Measurements from ENCODE around the gene RGS19.

RGS19 gene

DNA sequence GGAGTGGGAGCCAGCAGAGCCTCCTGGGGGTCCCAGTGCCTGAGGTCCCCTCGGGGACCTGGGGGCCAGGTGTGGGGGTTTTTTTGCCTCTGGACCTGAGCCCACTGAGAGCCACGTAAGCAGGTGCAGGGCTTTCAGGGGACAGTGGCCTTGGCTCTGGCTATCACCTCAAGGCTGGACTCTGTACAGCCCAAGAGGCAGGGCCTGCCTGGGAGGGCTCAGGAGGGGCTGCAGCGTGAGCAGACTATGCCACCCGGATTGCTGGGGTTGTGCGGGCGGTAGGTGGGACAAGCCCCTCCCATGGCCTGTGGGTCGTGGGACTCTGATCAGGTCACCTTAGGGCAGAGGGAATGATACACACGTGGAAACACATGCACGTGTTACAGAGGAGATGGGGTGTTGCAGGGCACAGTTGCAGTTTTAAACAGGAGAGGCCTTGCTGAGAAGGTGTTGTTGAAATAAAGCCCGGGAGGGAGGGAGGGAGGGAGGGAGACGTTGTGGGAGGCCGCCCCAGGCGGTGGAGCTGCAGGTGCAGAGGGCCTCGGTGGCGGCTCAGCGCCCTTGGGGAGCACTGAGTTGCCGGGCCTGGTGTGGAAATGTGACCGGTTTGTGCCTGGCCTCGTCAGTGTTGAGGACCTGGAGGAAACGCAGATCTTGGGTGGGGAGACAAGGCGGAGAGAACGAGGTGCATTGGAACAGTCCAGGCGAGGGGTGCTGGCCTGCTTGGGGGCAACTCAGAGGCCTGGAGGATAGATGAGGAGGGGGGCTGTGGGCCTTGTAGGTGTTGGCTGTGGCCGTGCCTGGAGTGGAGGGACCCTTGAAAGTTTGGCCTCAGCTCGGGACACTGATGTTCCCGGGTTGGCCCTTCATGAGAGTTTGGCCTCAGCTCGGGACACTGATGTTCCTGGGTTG is 14.0 kb downstream of the RGS19 start:
- in situ Hi-C loops (cut with MboI; ENCODE audit: low sequenced_read_pairs): no loop called here

DNA sequence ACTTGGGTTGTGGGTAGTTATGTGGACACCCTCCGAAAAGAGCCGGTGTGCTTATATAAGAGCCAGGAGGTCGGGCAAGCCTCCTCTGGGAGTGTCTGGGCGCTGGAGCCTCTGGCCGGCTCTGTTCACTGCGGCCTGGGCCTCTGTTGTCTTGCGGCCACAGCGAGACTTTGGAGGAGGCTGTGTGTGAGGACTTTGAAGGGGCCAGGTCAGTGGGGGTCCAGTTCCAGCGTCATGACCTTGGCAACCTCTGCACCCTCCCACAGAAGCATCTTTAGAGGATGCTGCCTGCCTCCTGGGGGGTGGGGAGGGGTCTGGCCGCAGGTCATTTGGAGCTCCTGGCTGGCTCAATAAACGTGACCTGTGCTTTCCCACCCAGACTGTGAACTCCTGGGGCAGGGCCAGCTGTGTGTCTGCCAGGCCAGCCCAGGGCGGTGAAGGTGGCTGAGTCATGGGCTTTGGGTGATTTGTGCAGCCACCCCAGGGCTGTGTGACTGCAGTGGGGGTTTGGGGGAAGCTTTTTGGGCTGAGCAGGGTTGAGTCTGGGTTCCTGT is 15.1 kb downstream of the RGS19 start:
- in situ Hi-C loops (cut with MboI; ENCODE audit: low sequenced_read_pairs): no loop called here

DNA sequence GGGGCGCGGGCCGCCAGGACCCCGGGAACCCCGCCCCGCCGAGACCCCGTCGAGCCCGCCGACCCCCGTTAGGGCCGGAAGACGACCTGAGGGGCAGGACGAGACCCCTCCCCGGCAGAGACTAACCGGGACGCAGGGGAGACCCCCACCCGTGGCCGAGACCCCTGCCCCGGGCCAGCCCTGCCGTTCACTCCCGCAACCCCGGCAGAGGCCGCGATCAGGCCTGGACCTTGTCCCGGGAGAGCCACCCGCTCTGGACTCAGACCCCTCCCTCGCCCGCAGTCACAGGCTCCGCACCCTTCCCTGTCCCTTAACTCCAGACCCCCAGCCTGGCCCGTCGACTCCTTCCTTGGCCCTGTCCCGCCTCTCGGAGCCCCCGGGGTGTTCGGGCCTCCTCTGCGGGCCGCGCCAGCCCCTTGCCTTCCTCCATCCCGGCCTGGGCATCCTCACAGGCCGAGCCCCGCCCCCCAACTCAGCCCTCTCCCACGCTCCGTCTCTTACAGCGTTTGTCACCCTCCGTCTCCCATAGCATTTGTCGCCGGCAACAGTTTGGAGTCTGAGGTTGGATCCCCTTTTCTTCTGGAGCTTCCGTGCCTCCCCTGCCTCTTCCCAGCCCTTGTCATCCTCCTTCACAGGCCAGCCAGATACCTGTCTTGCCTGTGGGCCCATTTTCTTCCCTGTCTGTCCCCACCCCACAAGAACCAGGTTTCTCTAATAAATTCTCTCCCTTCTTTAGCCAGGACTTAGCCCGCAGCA is 15.8 kb downstream of the RGS19 start:
- in situ Hi-C loops (cut with MboI; ENCODE audit: low sequenced_read_pairs): no loop called here

DNA sequence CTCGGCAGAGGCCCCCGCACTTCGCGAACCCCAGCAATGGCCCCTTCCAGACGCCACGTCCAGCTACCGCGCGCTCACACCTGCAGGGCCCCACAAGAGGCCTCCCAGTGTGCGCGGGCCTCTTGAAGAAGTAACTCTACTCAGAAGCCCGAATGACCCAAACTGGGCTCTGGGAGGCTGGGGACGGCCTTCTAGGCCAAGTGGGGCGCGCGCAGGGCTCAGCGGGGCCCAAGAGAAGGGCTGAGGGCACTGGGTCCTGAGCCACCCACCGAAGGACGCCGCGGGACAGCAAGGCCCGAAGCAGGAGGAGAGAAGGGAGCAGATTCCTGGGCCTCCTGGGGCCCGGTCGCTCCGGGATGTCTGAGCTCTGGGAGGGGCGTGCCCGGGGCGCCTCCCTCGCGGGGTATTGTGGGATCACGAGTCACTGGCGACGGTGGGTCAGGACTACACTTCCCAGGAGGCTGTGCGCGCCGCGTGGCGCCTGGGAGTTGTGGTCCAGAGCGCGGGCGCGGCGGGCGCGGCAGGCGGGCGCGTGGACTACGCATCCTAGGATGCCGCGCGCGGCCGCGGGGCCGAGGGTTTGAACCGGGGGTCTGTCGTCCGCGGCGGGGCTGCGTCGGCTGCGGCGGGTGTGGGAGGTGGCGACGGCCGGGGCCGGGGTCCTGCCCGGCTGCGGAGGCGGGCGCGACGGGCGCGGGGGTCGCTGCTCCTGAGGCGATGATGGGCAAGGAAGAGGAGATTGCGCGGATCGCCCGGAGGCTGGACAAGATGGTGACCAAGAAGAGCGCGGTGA is 16.5 kb downstream of the RGS19 start, which contains the start of gene TCEA2:
TCEA2 (plus strand) TSS at position 603 of the 793 bp plus-strand sequence; CDS start at position 718, 115 bp downstream.
- in situ Hi-C loops (cut with MboI; ENCODE audit: low sequenced_read_pairs): no loop called here

DNA sequence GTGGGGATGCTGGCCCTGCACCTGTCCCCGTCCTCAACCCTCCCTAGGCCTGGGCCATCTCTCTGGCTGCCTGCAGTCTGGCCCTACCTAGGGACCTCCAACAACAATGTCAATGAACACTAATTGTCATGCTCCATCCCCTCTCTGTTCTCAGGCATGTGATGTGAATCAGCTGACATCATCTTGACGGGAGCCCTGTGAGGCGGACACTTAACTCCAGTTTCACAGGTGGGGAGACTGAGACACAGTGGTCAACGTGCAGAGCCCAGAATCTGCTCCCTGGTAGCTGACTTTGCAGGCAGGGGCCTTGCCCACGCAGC is 17.1 kb downstream of the RGS19 start:
- in situ Hi-C loops (cut with MboI; ENCODE audit: low sequenced_read_pairs): no loop called here

DNA sequence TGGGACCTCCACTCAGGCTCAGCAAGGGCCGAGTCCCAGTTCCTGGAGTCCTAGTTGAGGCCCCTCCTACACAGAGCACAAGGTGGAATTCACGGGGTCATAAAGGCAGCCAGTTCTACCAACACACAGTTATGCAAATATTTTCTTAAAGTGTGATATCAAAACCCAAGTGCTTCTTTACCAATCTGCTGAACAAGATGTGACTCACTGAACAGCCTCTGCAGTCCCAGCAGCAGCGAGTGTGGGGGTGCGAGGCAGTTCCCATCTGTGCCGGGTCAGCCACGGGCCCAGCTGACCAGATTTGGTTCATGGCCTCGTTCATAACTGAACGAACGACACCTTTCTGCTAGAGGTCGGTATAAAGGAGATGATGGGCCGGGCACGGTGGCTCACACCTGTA is 20.8 kb downstream of the RGS19 start:
- in situ Hi-C loops (cut with MboI; ENCODE audit: low sequenced_read_pairs): no loop called here

DNA sequence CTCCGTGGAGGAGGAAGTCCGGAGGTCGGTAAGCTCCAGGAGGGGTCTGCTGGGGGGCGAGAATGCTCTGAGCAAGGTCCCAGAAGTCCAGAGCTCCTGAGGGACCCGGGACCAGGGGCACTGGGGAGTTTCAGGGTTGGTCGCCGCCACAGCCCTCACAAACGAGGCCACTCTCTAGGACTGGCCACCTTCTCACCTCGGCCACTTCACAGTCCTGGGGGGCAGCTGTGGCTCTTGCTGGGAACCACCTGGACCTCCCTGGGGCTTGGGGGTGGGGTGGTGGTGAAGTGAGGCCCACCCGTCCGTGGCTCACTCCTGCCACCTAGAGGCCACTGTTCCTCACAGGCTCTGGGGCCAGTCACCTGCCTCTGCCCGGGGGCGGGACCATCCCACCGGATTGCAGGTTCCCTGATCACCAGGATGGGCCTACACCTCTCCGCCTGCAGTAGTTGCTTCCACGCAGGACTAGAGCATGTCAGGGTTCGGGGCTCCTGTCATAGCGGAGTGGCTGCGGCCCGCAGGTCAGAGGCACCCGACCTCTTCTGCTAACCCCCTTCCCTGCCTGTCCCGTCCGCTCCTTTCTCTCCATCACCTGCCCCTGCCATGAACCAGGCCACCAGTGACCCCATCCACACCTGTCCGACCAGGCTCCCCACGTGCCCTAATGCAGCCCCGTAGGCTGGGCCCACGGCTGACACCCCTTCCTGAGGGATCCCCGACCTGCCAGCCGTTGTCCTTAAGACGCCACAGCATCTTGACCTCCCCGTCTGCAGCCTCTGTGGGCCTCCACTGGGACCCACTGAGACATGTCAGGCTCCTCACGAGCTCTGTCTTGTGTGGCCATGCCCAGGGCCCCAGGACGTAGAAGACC is 21.5 kb downstream of the RGS19 start:
- in situ Hi-C loops (cut with MboI; ENCODE audit: low sequenced_read_pairs): no loop called here

DNA sequence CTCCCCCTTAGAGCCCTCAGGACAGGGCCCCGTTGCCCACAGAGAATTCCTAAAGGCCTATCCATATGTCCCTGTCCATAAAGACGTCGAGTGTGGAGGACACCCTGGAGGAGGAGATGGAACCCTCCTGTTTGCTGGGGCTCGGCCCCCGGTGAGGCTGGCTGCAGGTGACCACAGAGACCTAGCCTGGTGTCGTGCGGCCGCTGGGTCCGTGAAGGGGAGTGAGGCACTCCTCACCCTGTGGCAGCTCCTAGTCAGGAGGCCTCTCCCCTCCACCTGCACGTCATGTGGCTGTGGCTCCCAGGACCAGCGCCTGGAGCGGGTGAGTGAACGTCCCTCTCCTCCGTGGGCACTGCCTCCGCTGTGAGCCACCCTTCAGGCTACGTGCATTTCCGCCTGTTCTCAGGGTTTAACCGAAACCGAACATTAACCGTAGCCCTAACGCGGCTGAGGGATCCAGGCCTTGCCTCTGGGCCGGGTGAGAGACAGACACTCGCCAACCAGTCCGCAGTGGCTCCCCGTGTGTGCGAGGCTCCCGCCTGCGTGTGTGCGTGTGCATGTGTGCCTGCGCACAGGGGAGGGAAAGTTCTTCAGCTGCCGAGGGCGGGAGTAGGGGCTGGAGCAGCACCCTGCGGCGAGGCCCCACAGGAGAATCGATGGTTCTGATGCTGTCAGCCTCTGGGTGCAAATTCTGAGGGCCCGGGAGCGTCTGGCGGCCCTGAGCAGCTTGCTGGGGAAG is 22.3 kb downstream of the RGS19 start:
- in situ Hi-C loops (cut with MboI; ENCODE audit: low sequenced_read_pairs): no loop called here

DNA sequence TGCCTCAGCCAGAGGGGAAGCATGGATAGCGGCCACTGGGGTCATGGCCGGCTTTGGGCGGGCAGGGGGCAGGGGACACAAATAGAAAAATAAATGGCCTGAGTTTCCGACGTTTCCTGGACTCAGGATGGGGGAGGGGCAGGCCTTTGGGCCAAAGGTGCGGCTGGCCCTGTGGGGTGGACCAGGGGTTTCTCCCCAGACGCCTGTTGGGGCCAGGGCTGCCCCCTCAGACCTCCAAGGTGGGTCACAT is 22.8 kb downstream of the RGS19 start:
- in situ Hi-C loops (cut with MboI; ENCODE audit: low sequenced_read_pairs): no loop called here

DNA sequence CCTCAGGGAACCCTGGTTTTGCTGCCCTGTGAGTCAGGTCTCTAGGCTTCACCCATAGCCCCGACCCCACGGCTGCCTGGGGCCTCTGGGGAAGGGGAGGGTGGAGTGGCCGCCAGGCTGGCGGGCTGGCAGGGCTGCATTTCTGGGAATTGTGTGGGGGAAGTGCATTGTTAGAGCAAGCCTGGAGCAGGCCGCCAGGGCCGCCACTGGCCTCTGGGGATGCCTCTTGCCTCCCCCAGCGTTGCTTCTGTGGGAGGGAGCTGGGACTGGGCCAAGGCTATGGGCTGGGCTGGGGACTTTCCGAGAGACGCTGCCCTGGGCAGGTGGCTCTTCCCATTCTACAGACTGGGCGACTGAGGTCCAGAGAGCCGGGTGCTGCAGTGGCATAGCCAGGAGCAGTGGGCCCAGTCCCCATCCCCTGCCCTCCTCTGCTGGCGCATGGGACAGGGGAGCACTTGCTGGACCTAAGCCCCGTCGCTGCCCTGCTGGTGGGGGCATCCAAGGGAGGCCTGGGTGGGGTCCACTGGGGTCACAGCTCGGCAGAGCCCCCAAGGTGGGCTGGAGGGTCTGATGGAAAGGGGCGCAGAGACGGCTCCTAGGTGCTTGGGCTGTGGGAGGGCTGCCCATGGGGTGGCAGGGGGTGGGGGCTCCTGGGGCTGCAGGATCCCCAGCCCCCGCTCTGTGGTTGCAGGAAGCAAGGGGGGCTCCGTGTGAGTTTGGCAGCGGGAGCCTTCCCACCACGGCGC is 23.3 kb downstream of the RGS19 start:
- in situ Hi-C loops (cut with MboI; ENCODE audit: low sequenced_read_pairs): no loop called here

DNA sequence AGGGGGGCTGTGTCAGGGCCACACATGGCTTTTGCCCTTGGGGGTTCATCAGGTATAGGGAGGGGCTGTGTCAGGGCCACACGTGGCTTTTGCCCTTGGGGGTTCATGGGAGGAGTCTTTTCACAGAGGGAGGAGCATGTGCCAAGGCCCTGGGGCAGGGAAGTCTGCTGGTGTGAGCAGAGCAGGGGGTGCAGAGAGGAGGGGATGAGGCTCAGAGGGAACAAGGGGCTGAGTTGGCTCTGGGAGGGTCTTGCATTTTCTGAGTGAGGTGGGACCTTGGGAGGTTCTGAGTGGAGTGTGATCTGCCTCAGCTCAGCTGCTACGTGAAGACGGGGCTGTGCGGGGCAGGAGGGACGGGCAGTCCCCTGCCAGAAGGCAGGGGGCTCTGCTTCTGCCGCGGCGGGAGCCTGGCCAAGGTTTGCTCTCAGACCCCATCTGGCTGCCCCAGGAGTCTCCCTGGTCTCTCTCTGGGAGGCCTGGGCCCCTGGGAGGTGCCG is 23.9 kb downstream of the RGS19 start:
- in situ Hi-C loops (cut with MboI; ENCODE audit: low sequenced_read_pairs): no loop called here

DNA sequence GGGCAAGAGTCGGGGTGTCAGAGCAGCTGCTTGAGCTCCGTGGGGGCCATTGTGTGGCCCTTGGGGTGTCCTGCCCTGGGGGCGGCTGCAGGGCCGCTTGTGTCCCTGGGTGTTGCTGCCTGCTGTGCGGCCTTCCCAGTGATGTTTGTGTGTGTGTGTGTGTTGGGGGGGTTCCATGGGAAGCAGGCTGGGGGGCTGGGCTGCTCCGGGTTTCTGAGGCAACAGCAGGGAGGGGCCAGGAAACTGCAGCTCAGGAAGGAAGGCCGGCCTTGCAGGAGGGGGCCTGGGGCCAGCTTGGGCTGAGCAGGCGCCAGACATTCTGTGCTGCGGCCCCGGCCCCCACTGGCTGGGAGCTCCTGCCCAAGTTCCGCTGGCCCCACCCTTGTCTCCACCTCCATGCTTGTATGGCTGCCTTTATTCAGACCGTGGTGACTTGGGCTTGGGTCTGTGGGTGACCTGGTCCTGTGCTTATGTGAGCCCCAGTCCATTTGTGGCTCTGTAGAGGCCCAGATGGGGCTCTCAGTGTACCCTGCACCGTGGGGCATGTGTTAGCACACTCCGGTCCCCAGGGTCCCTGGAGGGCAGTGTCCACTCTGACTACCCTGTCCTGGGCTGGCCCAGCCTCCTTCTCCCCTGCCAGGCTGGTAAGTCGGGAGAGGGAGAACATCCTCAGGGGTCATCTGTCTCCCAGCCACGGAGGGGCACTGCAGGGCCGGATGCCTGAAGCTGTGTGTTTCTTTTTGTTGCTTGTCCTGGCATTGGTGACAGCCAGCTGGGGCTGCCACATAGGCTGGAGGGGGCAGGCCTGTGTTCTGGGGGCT is 25.3 kb downstream of the RGS19 start:
- in situ Hi-C loops (cut with MboI; ENCODE audit: low sequenced_read_pairs): no loop called here

DNA sequence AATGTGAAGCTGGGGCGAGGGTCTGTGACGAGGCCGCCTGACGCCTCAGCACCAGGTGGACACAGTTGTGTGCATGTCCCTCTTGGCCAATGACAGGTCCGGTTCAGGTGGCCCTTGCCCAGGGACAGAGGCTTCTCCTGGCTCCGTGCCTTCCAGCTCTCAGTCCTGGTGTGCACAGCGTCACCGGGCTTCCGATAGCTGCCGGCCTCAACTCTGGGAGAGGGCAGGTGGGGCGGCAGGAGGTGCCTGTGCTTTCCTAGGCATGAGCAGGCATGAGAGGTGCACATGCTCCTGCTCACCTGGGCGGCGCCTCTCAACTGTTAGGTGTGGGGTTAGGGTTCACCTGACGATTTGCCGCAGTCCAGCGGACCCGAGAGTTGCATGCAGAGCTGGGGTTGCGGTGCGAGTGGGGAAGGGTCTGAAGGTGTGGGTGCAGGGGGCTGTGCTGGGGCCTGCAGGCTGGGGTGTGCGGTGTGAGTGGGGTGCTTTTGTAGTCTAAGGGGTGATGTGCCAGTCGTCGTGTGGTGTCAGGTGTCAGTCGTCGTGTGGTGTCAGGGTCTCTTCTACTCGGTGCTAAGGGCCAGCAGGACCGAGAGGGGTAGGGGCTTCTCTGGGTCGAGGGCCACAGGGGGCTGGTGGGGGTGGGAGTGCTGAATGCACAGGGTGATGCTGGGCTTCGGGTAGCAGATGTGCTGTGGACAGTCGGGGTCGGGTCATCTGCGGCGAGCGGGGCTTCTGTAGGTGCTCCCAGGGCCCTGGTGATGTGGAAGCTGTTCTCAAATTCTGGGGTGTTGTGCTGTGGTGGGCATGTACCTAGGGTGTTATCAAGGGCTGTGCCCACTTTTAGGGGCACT is 26.1 kb downstream of the RGS19 start:
- in situ Hi-C loops (cut with MboI; ENCODE audit: low sequenced_read_pairs): no loop called here

DNA sequence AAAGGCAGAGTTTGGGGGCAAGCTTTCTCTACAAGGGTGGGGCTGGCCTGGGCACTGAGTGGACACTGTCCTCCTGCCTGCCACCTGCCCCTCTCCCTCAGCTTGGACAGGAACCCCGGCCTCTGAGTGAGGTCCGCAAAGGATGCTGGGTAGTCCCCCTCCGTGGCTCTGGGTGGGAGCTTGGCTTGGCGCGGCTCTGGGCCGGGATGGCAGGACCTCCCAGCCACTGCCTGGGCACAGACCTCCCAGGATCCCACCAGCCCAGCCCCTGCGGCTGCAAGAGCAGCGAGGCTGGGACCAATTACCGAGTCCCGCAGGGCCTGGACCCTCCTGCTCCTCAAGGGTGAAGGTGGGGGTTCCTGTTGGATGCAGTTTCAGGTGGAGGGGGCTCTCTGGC is 27.0 kb downstream of the RGS19 start:
- in situ Hi-C loops (cut with MboI; ENCODE audit: low sequenced_read_pairs): no loop called here

DNA sequence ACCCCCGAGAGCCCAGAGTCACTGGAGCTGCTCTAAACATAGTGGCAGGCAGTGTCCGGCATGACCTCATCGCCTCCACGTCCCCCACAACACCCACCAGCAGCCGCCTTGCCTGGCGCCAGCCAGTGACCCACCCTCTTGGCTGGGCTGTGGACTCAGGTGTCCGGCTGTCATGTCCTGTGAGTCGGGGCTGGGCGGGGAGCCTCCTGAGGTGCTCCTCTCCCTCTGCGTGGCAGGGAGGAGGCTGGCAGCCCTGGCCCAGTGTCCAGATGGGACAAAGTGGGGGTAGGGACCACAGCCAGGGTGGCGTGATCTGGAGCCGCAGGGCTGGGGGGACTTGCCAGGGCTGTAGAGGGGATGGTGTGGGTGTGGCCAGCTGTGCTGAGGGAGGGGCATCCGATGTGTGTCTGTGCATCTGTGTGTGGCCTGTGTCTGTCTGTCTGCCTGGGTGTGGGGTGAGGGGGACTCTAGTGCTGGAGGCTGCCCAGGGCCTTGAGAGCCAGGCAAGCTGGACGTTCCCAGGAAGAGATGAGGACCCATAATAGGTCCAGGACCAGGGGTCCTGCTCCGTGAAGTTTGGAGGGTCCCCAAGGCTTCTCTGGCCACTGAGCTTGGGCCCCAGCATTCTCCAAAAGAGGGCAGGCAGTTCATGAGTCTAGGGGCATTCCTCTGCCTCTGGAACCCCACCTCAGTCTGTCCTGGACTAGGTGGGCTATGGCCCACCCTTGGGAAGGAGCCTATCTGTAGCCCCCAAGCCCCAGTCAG is 27.6 kb downstream of the RGS19 start:
- in situ Hi-C loops (cut with MboI; ENCODE audit: low sequenced_read_pairs): no loop called here

DNA sequence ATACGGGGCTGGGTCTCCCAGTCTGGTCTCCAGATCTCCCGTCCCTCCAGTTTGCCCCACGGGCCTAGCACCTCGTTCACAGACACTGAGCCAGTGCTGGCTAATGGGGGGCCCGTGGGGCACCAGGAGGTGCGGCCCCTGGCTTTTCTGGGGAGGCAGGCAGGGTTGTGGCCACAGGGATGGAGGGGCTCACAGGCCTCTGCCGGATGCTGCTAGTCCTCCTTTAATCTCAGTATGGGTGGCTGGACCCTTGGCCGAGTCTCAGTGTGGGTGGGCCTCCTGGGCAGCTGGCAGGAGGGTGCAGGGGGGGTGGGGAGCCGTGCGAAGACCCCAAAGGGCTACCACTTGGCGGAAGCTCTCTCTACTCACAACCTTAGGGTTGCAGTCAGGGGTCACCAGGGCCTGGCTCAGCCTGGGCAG is 28.3 kb downstream of the RGS19 start:
- in situ Hi-C loops (cut with MboI; ENCODE audit: low sequenced_read_pairs): no loop called here

Measured in hTERT RPE-1 (cell line).